Colonic mucosa (tissue), 4 donors: ENCODE results near the gene ZG16. TPM values are rescaled to one million over a fixed set of nuclear protein-coding genes. Genes with fewer than 3 reads are reported as not detected.

Source experiments
- DNase-seq: peaks from one replicate; pipeline ENCODE4 v3.0.0-alpha.2; 2020
- H3K27ac ChIP-seq: fragments of 200-600 bp; one replicate; pipeline ENCODE4 v1.8.0; 2021
- H3K27me3 ChIP-seq: fragments of 200-600 bp; one replicate; pipeline ENCODE4 v1.8.0; 2021
- H3K36me3 ChIP-seq: fragments of 200-600 bp; one replicate; pipeline ENCODE4 v1.8.0; 2021
- H3K4me1 ChIP-seq: fragments of 200-600 bp; one replicate; pipeline ENCODE4 v1.8.0; 2021; ENCODE audit warnings: mild to moderate bottlenecking
- H3K4me3 ChIP-seq: fragments of 200-600 bp; one replicate; pipeline ENCODE4 v1.8.0; 2021
- H3K9ac ChIP-seq, 2 donors: one replicate each; pipeline ENCODE4 v1.7.0; 2013; ENCODE audit warnings: control low read depth in 2 of 2, low read depth in 2 of 2, low read length in 2 of 2
- H3K9me3 ChIP-seq: fragments of 200-600 bp; one replicate; pipeline ENCODE4 v1.8.0; 2021
- CTCF ChIP-seq: fragments of 200-600 bp; IDR thresholded peaks from one replicate; pipeline ENCODE4 v1.8.0; 2022; ENCODE audit warnings: antibody characterized with exemption, mild to moderate bottlenecking
- intact Hi-C: fragments of 100-400 bp; cut with DNase I; formaldehyde crosslinking; loops from one replicate; pipeline ENCODE4 v1.14.1; 2022
- total RNA-seq, 2 donors: library from RNA; stranded (reverse); fragmentation: NEBNext Ultra II Directional in 1 of 2; extraction: Animal tissue kit (Norgen Biotek cat#: 25700) in 1 of 2; gene quantifications; one replicate each; pipeline ENCODE4 v1.2.1, GENCODE V29; 2021
- donor health status: healthy.
- donor health status: DM: no; HTN: no; CAD: no.
- donor health status: DM: no; HTN: no; CAD: no.

The ZG16 gene
- total RNA-seq, 2 donors from 2014 or later: 280 to 758 TPM

GRCh38 chr16:29804455-29805231, 26.6 kb downstream of the ZG16 start:
- no peak for TF ChIP-seq CTCF
- peaks cover 12% of the 10 kb centered on the region for H3K4me1 ChIP-seq
- H3K9ac ChIP-seq: peak overlapping the region; percentile 93 to 96
- H3K36me3 ChIP-seq: no peaks in the 10 kb centered on the region
- H3K9me3 ChIP-seq: no peaks in the 10 kb centered on the region
- H3K27ac ChIP-seq: peak overlapping the region; percentile 98
- intact Hi-C loops: no loop called here
- DNase-seq: peak; percentile 55
- H3K4me3 ChIP-seq: peak overlapping the region; percentile 66
- no peaks in the 10 kb centered on the region for H3K27me3 ChIP-seq

- peak overlapping the region; percentile 66 for H3K4me3 ChIP-seq
- no peaks in the 10 kb centered on the region for H3K9me3 ChIP-seq
- no peaks in the 10 kb centered on the region for H3K27me3 ChIP-seq
- H3K9ac ChIP-seq: peak overlapping the region; percentile 93 to 96
- peaks cover 19% of the 10 kb centered on the region for H3K4me1 ChIP-seq
- H3K36me3 ChIP-seq: no peaks in the 10 kb centered on the region
- no peak for TF ChIP-seq CTCF
- peak; percentile 99 for DNase-seq
- intact Hi-C loops: no loop called here
- H3K27ac ChIP-seq: peak overlapping the region; percentile 98
These were observed 27.4 kb downstream of the ZG16 start for GRCh38 chr16:29805232-29806098.

GRCh38 chr16:29806099-29806579, 28.1 kb downstream of the ZG16 start, which contains the start of gene MAZ:
MAZ (plus strand) TSS chr16:29806529; CDS start chr16:29806702, 173 bp downstream.
- no peaks in the 10 kb centered on the region for H3K27me3 ChIP-seq
- DNase-seq: no peak
- TF ChIP-seq CTCF: no peak
- peak within 1 kb of the TSS; percentile 98 for H3K27ac ChIP-seq
- peak within 1 kb of the TSS; percentile 66 for H3K4me3 ChIP-seq
- no peaks in the 10 kb centered on the region for H3K9me3 ChIP-seq
- H3K4me1 ChIP-seq: peaks cover 23% of the 10 kb centered on the region
- H3K9ac ChIP-seq: peak within 1 kb of the TSS; percentile 93 to 96
- intact Hi-C loops: no loop called here
- no peaks in the 10 kb centered on the region for H3K36me3 ChIP-seq

- no peak for TF ChIP-seq CTCF
- Histone ChIP-seq H3K27me3 (no peaks in the 10 kb centered on the region), H3K4me1 (peaks cover 23% of the 10 kb centered on the region), H3K36me3 (no peaks in the 10 kb centered on the region), H3K27ac (peak overlapping the region; percentile 80), H3K4me3 (peak overlapping the region; percentile 48), H3K9me3 (no peaks in the 10 kb centered on the region), H3K9ac (peak overlapping the region; percentile 80 to 87)
- DNase-seq: peak; percentile 62
- intact Hi-C loops: no loop called here
These were observed 28.8 kb downstream of the ZG16 start for GRCh38 chr16:29806641-29807425.
